T follicular helper cell (primary cell): Measurements from ENCODE around the gene PROX1.

Experiments
- DNase-seq: peaks from one replicate; pipeline ENCODE4 v3.0.0-alpha.2; 2020; ENCODE audit warnings: low read depth
- total RNA-seq, 2 experiments: gene quantifications; one replicate each; lab custom pipeline; 2026; lab: John Stamatoyannopoulos, UW

Gene PROX1
- 0 to 0.04 reads per million in 2 experiments for total RNA-seq

GRCh38 chr1:213987927-213988506, at the start of gene PROX1:
Gene PROX1 (plus strand): TSS chr1:213987973. CDS start chr1:213996536, 8,563 bp downstream.
- no peak for DNase-seq

- DNase-seq = no peak
These were observed 49.0 kb upstream of the PROX1 start for GRCh38 chr1:213938776-213939175.

- no peak for DNase-seq
These were observed 47.9 kb upstream of the PROX1 start for GRCh38 chr1:213939888-213940287.

- DNase-seq = no peak
These were observed 46.8 kb upstream of the PROX1 start for GRCh38 chr1:213940947-213941346.

- DNase-seq = no peak
These were observed 45.7 kb upstream of the PROX1 start for GRCh38 chr1:213942061-213942460.

- DNase-seq = no peak
These were observed 40.5 kb upstream of the PROX1 start for GRCh38 chr1:213947200-213947801.

- no peak for DNase-seq
These were observed 35.9 kb upstream of the PROX1 start for GRCh38 chr1:213951876-213952275.

- no peak for DNase-seq
These were observed 34.0 kb upstream of the PROX1 start for GRCh38 chr1:213953806-213954205.

GRCh38 chr1:213956295-213956770, 31.4 kb upstream of the PROX1 start:
- no peak for DNase-seq

- DNase-seq = no peak
These were observed 29.4 kb upstream of the PROX1 start for GRCh38 chr1:213958346-213958745.

GRCh38 chr1:213960963-213961362, 26.8 kb upstream of the PROX1 start:
- no peak for DNase-seq

- no peak for DNase-seq
These were observed 25.3 kb upstream of the PROX1 start for GRCh38 chr1:213962508-213962907.

GRCh38 chr1:213966122-213966521, 21.7 kb upstream of the PROX1 start:
- no peak for DNase-seq

GRCh38 chr1:213968146-213968825, 19.5 kb upstream of the PROX1 start:
- no peak for DNase-seq

GRCh38 chr1:213969958-213970555, 17.7 kb upstream of the PROX1 start:
- DNase-seq = no peak

GRCh38 chr1:213972141-213972540, 15.6 kb upstream of the PROX1 start:
- DNase-seq = no peak

GRCh38 chr1:213973129-213973528, 14.6 kb upstream of the PROX1 start:
- no peak for DNase-seq

- DNase-seq = no peak
These were observed 10.9 kb upstream of the PROX1 start for GRCh38 chr1:213976665-213977485.

- DNase-seq = no peak
These were observed 10.3 kb upstream of the PROX1 start for GRCh38 chr1:213977486-213977842.

GRCh38 chr1:213977909-213978308, 9.9 kb upstream of the PROX1 start:
- DNase-seq = no peak

GRCh38 chr1:213979751-213980586, 7.8 kb upstream of the PROX1 start:
- DNase-seq = no peak
